GM13977 (cell line): Measurements from ENCODE around the gene CD34.

Experiments
- DNase-seq: peaks from one replicate; pipeline ENCODE4 v3.0.0; 2012; ENCODE audit warnings: low spot score
- in situ Hi-C: fragments of 300-500 bp; cut with MboI; formaldehyde crosslinking; loops from one replicate; pipeline ENCODE4 v1.12.0; 2022; ENCODE audit warnings: low sequenced_read_pairs, low pct_unique_long_range_greater_than_20kb, mixed read lengths, inconsistent platforms; ENCODE audit not compliant: unreplicated experiment
- TF ChIP-seq, protein P1 (sequence below): IDR thresholded peaks from 2 replicates; pipeline ENCODE4 v1.5.1; 2012; ENCODE audit warnings: mild to moderate bottlenecking, control low read depth; ENCODE audit not compliant: insufficient read depth; ENCODE audit errors: extremely low read depth, missing control alignments

Gene CD34

DNA sequence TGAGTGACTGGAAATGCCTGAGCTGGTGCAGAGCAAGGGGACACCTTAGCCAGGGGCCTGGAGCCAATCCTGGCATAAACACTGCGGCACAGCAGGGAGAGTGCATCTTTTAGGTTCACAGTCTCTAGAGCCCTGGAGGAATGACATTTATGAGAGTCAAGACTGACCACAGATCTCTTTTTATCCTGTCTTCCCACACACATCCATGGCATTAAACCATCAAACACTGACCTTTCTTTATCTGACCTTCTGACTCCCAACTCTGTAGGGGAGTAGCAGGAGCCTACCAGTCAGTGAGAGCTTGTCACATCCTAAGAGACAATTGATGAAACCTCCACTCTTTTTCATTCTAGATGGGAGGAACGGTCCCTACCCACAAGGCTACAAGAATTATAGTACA, 7.9 kb downstream of the CD34 start:
- in situ Hi-C loops: loop anchor here (5.0 kb wide), 1 partner anchor 49 kb away; no protein-coding TSS in a partner anchor
- TF ChIP-seq, protein P1, sequence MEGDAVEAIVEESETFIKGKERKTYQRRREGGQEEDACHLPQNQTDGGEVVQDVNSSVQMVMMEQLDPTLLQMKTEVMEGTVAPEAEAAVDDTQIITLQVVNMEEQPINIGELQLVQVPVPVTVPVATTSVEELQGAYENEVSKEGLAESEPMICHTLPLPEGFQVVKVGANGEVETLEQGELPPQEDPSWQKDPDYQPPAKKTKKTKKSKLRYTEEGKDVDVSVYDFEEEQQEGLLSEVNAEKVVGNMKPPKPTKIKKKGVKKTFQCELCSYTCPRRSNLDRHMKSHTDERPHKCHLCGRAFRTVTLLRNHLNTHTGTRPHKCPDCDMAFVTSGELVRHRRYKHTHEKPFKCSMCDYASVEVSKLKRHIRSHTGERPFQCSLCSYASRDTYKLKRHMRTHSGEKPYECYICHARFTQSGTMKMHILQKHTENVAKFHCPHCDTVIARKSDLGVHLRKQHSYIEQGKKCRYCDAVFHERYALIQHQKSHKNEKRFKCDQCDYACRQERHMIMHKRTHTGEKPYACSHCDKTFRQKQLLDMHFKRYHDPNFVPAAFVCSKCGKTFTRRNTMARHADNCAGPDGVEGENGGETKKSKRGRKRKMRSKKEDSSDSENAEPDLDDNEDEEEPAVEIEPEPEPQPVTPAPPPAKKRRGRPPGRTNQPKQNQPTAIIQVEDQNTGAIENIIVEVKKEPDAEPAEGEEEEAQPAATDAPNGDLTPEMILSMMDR: no peak
- DNase-seq: no peak

- in situ Hi-C loops: loop anchor here (5.0 kb wide), 1 partner anchor 50 kb away; no protein-coding TSS in a partner anchor
- DNase-seq: no peak
- TF ChIP-seq, protein P1: no peak
Observed at GRCh38 chr1:207902566-207902965, 8.4 kb downstream of the CD34 start.

DNA sequence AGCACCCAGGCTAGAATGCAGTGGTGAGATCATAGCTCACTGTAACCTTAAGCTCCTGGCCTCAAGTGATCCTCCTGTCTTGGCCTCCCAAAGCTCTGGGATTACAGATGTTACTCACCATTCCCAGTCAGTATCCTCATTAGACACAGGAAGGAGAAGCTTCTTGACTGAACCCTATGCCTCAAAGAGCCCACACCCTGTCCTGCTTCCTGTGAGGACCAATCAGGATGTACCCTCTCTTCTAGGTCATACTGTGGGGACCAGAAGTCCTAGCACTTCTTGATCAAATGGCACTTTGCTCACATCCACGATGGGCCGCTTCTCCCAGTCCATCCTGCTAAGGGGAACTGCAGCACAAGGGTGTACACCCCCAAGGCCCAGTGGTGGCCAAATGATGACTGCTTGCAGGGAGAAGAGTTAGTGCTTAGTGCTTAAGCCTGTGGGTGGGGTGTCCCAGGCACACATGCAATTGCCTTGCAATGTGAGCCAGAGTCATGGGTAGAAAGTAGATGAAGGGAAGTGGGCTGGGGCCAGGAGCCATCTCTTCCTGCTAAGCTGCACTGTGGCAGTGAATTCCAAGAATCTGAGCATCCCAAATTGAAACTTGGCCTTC, 9.8 kb downstream of the CD34 start:
- in situ Hi-C loops: loop anchor here (5.0 kb wide), 1 partner anchor 51 kb away; no protein-coding TSS in a partner anchor
- TF ChIP-seq, protein P1: no peak

DNA sequence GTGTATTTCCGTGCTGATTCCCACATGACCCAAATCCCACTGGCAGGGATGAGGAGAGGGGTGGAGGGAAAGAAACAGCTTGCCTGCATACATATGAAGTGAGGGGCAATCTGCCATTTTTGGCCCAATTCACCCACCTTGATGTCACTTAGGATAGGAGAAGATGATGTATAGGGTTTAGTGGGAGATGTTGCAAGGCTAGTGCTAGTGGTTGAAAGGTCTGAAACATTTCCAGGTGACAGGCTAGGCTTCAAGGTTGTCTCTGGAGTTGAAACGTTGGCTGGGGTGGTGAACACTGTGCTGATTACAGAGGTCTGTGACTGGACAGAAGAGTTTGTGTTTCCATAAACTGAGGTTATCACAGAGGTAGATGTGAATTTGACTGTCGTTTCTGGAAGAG, 12.1 kb downstream of the CD34 start:
- DNase-seq: no peak
- TF ChIP-seq, protein P1: no peak
- in situ Hi-C loops: no loop called here

More for the DNA sequence above, 9.8 kb downstream of the CD34 start:
- no peak for DNase-seq

- TF ChIP-seq, protein P1: no peak
- DNase-seq: no peak
- in situ Hi-C loops: no loop called here
Observed at GRCh38 chr1:207898260-207898659, 12.7 kb downstream of the CD34 start.

DNA sequence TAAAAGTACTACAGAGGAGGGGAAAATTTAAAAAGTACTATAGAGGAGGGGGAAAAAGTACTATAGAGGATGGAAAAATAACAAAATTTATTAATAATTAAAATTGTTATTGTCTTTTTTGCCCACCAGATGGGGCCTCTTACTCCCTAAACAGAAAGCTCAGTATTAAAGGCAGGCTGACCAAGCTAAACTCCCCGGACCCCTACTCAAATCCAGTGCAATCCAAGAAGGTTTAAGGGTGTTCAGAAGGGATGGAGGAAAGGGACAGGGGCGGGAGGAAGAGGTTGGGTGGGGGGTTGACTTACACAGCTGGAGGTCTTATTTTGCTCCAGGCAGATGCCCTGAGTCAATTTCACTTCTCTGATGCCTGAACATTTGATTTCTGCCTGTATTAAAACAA, 13.7 kb downstream of the CD34 start:
- TF ChIP-seq, protein P1: no peak
- in situ Hi-C loops: no loop called here
- no peak for DNase-seq

- no peak for DNase-seq
- TF ChIP-seq, protein P1: no peak
- in situ Hi-C loops: no loop called here
Observed at GRCh38 chr1:207896547-207896946, 14.4 kb downstream of the CD34 start.
